Panc1 (cell line): Measurements from ENCODE around the gene ATP11B.

ENCODE experiments used
- CTCF ChIP-seq: fragments of 450-650 bp; IDR thresholded peaks from 2 replicates; pipeline ENCODE4 v1.5.1; 2017; ENCODE audit warnings: mild to moderate bottlenecking
- POLR2AphosphoS5 ChIP-seq: IDR thresholded peaks from 2 replicates; pipeline ENCODE4 v1.6.1; 2012; ENCODE audit warnings: mild to moderate bottlenecking, low read depth, low read length, moderate library complexity
- REST ChIP-seq, 2 experiments: IDR thresholded peaks; 2 replicates each; pipeline ENCODE4 v1.6.1; 2011 to 2012; ENCODE audit warnings: low read depth in 2 of 2, control low read depth in 1 of 2, low read length in 1 of 2, mild to moderate bottlenecking in 1 of 2, moderate library complexity in 1 of 2; ENCODE audit not compliant: insufficient read depth in 1 of 2
- SIN3A ChIP-seq: IDR thresholded peaks from 2 replicates; pipeline ENCODE4 v1.6.1; 2012; ENCODE audit warnings: low read depth, mild to moderate bottlenecking, low read length, moderate library complexity, borderline replicate concordance; ENCODE audit not compliant: insufficient read depth

GRCh38 chr3:182935803-182936202, 142.5 kb downstream of the ATP11B start:
- TF ChIP-seq CTCF (no peak), POLR2AphosphoS5 (no peak), REST (IDR thresholded peaks at IDR 0.05; ENCODE audit: insufficient read depth in 1 of 2, low read depth in 2 of 2, low read length in 1 of 2) (no peak), SIN3A (no peak)
